GM18507 (cell line): Measurements from ENCODE around the gene ZFP64.

Experiments
- DNase-seq: peaks from one replicate; pipeline ENCODE4 v3.0.0; 2011; ENCODE audit warnings: low read depth; ENCODE audit not compliant: insufficient read length; ENCODE audit errors: extremely low spot score
- FAIRE-seq: peaks from 2 replicates; lab custom pipeline; 2011; peaks lifted over from hg19 to GRCh38; lab: Jason Lieb, UNC

Gene ZFP64

DNA sequence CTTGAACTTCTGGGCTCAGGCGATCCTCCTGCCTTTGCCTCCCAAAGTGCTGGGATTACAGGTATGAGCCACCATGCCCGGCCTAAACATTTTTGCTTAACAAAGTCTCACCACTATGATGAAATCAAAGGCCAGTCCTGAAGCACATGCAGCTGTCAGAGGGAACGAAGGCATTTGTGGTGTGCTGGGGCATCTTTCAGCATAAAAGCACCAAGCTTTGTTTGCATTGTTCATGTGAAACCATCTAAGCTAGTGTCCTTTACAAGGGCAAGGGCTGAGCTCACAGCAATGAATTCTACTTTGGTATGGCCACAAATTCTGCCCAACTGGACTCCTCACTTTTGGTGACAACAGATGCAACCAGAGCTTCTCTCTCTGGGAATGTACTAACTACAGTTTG, 66.8 kb downstream of the ZFP64 start:
- FAIRE-seq (no peak), DNase-seq (no peak)

DNA sequence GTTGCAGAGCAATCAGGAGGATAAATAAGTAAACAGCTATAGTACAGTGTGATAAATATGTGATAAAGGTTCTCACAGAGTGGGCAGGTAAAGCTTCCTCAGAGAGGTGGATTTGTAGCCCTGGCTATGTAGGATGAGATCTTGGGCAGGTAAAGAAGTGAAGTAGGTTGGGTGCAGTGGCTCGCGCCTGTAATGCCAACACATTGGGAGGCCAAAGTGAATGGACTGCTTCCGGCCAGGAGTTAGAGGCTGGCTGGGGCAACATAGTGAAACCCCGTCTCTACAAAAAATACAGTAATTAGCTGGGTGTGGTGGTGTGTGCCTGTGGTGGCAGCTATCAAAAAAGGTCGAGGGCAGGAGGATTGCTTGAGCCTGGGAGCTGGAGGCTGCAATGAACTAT, 72.9 kb downstream of the ZFP64 start:
- DNase-seq, result no peak
- no peak for FAIRE-seq

DNA sequence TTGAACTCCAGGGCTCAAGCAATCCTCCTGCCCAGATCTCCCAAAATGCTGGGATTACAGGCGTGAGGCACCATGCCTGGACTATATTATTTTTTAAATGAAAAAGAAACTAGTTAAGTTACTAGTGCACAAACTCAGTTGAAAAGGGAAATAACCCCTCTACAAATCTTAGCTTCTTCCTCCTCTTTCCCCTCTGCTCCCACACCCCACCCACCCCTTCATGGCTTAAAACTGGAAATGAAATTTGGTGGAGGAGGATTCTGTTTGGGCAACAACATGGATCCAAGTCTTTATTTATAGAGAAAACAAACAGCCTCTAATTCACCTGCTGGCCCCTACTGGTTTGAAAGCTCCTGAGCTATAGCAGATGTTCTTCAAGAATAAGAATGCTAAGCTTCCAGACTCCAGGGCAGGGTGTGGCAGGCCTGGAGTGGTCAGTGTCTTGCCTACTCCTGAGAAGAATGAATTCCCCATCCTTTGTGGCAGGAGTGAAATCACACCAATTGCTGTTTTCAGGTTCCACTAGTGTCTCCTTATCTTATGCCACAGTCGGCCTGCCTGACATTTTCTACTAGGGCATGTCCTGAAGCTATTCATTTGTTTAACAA, 73.5 kb downstream of the ZFP64 start:
- DNase-seq, result no peak
- no peak for FAIRE-seq

DNA sequence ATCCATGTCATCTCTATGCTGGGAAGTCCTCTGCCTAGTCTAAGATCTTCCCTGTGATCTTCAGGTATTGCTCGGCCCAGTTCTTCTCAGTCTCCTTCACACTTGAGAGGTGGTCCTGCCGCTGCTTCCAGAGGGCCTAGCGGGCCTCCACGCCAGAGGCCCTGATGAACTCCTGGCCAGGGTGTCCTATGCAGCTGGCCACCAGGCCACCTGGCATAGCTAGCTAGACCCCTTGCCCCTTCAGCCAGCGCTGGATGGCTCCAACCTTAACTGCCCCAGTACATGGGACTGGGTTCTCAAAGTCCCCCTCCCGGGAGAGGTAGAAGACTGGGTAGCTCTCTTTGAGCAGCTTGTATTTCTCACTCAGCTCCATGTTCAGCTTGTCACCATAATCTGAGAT, 81.1 kb downstream of the ZFP64 start:
- FAIRE-seq (no peak), DNase-seq (no peak)

DNA sequence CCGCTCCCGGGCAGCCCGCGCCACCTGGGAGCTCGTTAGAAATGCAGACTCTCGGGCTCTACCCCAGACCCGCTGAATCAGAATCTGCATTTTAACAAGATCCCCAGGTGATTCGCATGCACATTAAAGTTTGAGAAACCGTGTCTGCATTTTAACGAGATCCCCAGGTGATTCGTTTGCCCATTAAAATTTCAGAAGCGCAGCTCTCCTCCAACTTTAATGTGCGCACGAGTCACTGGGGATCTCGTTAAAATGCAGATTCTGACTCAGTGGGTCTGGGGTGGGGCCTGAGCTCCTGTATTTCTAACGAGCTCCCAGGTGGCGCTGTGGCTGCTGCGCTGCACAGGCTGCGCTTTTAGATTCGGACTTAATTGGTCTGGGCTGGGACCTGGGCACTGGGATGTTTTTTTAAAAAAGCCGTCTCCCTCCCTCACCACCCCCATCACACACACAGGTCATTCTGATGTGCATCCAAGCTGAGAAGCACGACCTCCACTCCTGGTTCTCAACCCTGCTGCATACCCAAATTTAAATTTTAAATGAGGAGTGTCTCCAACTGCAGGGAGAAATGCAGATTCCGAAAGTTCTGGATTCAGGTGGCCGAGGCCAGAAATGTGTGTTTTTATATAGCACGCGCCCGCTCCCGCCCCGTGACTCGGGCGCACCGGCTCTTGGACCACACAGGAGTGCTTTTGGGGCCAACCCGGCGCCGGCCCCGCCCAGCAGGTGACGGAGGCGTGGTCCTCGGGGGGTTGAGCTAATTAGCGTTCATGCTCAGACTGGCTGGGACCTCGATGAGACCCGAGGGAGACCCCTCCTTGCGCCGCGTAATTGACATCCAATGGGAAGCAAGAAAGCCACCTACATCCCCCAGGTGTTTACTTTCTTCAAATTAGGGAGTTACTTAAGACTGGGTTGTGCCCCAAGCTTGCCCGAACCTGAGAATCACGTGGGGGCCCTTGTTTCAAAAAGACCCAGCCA, 85.8 kb downstream of the ZFP64 start:
- no peak for DNase-seq
- no peak for FAIRE-seq

DNA sequence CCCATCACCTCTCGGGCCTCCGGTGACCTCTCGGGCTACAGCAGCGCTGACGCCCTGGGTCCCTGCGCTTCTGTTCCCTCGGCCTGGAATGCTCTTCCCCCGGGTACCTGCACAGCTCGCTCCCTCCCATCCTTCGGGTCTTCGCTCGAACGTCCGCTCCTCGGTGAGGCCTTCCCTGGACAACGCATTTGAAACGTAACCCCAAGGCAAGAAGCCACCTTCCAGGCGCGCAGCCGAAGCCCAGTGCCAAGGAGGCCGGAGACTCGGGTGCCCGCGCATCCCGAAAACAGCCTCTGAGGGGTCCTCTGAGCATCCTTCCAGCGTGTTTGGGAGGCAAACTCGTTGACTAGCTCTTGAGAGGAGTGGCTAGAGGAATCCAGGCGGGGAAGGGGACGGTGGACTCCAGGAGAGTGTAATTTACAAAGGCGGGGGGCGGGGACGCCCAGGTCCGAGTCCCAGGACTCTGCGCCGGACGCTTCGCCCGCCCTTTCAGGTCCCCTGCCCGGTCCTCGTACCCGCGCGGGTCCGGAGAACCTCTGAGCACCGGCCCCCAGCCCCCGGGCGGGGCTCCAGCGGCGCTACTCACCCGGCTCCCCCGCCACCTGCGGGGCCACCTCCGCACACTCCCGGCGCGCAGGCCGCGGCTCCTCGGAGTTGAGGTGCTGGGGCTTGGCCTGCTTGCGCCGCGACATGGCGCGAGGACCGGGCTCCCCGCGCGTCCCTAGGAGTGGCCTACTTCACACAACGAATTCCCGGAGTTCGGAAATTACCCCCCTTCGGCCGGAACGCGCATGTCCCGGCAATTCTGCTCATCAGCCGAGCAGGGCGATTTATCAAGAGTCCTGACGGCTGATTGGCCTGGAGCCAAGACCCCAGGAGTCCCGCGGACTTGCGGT, 86.8 kb downstream of the ZFP64 start:
- no peak for FAIRE-seq
- no peak for DNase-seq

DNA sequence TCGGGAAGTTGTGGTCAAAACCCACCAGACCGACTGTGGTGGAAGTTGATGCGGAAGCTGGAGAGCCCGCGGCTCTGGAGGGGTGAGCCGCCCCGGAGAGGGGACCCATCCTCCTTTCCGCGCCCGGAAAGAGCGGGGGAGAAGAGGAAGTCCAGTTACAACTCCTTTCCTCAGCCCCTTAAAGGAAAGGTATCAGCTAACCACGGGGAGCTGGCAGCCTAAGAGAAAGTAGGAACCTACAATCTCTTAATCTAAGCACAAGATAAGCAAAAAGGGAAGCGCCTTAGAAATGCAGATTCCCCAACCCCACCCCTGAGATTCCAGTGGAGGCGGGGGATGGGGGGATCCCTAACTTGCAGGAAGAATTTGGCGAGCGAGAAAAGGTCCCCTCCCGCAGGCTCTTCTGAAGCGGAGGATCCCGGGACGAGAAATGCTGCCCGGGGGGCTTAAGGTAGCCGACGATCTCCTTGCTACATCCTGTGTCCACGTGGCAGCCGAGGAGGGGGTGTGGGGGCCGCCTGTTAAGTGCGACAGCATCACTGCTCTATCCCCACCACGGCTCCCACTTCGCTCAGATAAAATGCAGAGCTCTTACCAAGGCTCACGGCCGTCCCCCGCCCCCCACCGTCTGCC, 87.5 kb downstream of the ZFP64 start:
- no peak for DNase-seq

DNA sequence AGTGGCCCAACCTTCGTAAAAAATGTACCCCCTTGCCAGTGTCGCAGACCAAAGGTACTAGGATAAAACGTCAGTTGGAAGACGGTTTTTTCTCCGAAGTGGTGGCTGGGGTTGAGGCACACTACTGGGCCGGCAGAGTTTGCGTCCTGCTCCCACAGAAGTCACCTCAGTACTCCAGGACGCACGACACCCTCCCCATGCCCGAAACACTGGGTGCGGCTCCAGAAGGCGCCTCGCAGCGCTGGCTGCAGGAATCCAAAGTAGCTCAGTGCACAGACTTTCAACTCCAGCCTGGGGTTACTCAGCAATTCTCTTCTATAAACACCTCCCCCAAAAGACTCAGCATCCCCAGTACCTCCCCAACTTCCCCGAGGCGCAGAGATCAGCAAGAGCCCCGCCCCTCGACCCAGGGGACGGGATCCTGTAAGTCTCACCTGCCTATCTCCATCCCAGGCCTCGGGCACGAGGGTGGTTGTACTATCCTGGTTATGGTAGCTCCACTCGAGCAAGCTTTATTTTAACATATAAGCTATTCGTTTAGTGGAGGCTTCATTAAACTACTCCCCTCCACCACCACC, 88.2 kb downstream of the ZFP64 start:
- DNase-seq, result no peak
- no peak for FAIRE-seq

More for the DNA sequence above, 87.5 kb downstream of the ZFP64 start:
- no peak for FAIRE-seq

DNA sequence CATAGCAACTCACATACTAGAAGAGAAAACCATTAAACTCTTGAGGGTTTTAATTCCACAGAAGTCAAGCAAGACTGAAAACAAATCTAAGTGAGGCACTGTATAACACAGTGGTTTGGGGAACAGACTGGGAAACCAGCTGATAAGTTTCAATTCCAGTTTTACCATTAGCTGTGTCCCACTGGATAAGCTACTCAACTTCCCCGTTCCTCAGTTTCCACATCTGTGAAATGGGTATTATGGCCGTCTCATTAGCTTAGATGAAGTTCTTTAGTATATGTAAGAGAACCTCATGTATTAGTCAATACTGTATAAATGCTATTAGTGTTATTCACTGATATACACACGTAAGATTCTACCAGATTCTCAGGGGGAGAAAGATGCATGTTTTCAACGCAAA, 89.0 kb downstream of the ZFP64 start:
- DNase-seq, result no peak
- FAIRE-seq, result no peak

DNA sequence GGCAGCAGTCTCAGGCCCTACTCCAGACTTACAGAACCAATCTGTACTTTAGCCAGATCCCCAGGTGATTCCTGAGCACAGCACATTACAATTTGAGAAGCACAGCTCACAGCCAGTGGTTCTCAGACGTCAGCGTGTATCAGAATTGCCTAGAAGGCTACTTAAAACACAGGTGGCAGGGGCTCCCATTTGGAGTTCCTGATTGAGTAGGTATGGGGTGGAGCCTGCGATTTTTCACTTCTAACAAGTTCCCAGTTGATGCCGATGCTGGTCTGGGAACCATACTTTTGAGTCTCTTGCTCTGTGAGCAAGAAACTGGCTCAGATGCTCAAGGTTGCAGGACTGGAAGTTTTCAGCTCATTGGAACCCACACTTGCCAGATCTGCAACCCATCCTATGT, 89.5 kb downstream of the ZFP64 start:
- DNase-seq, result no peak
- no peak for FAIRE-seq
